Stimulated activated effector memory CD8-positive, alpha-beta T cell treated with anti-CD3 and anti-CD28 coated beads, Interleukin-12 subunit alpha, Interleukin-12 subunit beta, amount 100 ng/mL, for 72 hours (primary cell): Measurements from ENCODE around the gene SGPP2.
"Not testable (repeated sequence)": the region's sequence is repeated elsewhere in the genome, so short reads cannot be mapped to it uniquely, and the experiment has no call there.

Experiments used
- ATAC-seq: fragments of 150-1000 bp; cut with Tn5 transposase; 2 replicates; pipeline ENCODE4 v1.10.0; 2021
- DNase-seq, 2 donors: peaks; one replicate each; pipeline ENCODE4 v3.0.0; 2021 to 2022; ENCODE audit warnings: low spot score in 2 of 2
- H3K27ac Mint-ChIP-seq: one replicate; pipeline ENCODE4 v1.8.0; 2022; ENCODE audit warnings: mild to moderate bottlenecking, mixed read lengths
- H3K36me3 Mint-ChIP-seq: one replicate; pipeline ENCODE4 v1.8.0; 2022; ENCODE audit warnings: mild to moderate bottlenecking, mixed read lengths
- H3K4me1 Mint-ChIP-seq: one replicate; pipeline ENCODE4 v1.8.0; 2022; ENCODE audit warnings: mixed read lengths
- H3K4me3 Mint-ChIP-seq: one replicate; pipeline ENCODE4 v1.8.0; 2022; ENCODE audit warnings: mild to moderate bottlenecking, mixed read lengths
- H3K9me3 Mint-ChIP-seq: one replicate; pipeline ENCODE4 v1.8.0; 2022; ENCODE audit warnings: mixed read lengths

Gene SGPP2

DNA sequence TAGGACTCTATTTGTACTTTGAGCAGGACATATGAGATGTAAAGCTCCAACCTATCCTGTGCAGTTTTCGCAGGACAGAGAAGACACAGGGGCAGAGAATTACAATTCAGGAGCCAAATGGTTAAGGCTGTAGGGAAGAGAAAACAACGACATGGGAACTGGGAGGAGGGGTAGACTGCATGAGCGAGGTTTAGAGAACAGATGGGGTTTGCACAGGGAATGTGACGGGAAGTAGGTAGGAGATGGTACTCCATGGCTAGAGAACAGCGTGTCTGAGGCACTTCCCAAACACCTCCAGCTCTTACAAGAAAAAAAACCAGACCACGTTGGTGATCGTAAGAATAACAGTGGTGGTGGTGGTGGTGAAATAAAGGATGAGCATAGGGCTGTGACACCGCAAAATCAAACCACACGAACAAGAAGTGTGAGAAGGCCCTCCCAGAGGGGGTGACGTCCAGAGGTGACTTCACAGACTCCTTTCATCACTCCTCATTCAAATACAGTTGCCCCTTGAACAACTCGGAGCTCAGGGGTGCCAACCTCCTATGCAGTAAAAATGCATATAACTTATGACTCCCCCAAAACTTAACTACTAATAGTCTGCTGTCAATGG lies 138.9 kb downstream of the SGPP2 start:
- no peak overlapping the region for H3K4me3 Mint-ChIP-seq
- H3K9me3 Mint-ChIP-seq: no peaks in the 10 kb centered on the region
- peaks cover 5% of the 10 kb centered on the region for H3K4me1 Mint-ChIP-seq
- no peak overlapping the region for H3K27ac Mint-ChIP-seq
- peaks cover 20% of the 10 kb centered on the region for H3K36me3 Mint-ChIP-seq
- DNase-seq: no peak
- ATAC-seq: peak; percentile 50

DNA sequence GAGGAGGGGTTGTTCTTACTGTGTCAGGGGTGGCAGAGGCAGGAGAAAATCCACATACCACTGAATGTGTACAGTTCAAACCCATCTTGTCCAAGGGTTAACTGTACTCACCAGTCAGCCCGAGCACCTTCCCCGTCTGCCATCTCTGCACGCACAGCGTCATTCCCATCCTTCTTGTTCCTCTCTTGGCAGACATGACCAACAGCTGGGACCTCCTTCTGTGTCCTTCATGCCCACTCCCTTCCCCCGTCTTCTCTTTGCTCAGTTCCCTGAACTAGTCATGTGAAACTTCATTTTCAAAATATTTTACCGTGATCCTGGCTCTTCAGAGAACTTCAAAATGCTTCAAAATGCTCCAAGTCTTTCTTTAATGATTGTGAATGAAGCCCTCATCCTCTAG lies 139.6 kb downstream of the SGPP2 start:
- Mint-ChIP-seq H3K4me1 (peaks cover 5% of the 10 kb centered on the region), H3K9me3 (no peaks in the 10 kb centered on the region), H3K4me3 (no peak overlapping the region), H3K36me3 (peaks cover 27% of the 10 kb centered on the region), H3K27ac (no peak overlapping the region)
- DNase-seq (no peak), ATAC-seq (no peak)

DNA sequence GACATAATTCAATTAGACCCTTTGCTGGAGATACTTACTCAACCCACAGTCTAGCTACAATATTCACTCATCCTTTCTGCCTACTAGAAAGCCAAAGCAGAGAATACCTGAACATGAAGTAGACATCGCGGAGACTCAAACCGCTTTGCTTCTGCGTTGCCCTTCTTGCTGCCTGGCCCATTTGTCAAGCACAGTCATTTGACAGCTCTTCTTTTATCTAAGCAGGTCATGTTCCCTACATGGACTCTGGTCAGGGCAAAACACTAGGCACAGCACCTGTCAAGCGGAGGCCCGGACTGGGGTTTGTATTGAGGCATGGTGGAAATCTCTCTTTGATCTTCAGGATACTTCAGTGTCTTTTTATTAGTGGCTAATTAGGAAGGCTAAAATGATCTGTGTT lies 141.9 kb downstream of the SGPP2 start:
- Mint-ChIP-seq H3K27ac (no peak overlapping the region), H3K4me3 (no peak overlapping the region), H3K4me1 (peaks cover 5% of the 10 kb centered on the region), H3K36me3 (peaks cover 45% of the 10 kb centered on the region), H3K9me3 (no peaks in the 10 kb centered on the region)
- no peak for ATAC-seq
- DNase-seq: no peak

DNA sequence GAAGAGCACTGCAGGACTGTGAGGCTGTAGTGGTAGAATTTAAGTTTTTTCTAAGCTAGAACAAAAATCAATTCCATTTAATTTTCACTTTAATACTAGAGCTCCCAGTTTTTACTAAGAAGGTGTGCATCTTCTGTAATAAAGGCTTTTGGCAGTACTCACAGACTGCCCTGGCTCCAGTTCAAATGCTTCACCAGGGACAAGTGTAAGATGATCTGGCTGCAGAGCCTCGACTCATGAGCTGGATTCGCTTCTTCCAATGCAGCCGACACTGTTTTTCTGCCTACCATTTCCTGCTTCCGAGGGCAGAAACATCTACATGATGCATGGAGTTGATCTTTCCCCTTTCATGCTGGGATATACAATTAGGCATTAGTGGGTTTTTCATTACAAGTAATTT lies 144.5 kb downstream of the SGPP2 start:
- H3K4me3 Mint-ChIP-seq: no peak overlapping the region
- H3K9me3 Mint-ChIP-seq: no peaks in the 10 kb centered on the region
- H3K4me1 Mint-ChIP-seq: no peaks in the 10 kb centered on the region
- no peak for ATAC-seq
- H3K27ac Mint-ChIP-seq: no peak overlapping the region
- no peak for DNase-seq
- H3K36me3 Mint-ChIP-seq: peaks cover 63% of the 10 kb centered on the region

DNA sequence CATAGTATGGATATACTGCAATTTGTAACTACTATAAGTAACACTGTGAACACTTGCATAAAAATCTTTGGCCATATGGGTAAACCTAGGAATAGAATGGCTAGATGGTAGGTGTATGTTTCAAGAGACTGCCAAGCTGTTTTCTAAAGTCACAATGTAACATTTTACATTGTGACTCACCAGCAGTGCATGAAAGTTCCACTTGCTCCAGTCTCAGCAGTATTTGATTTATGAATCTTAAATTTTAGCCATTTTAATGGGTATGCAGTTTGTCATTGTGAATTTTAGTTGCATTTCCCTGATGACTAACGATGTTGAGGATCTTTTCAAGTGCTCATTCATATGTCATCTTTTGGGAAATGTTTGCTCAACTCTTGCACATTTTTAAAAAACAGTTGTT lies 145.5 kb downstream of the SGPP2 start:
- ATAC-seq: no peak
- Mint-ChIP-seq H3K27ac (no peak overlapping the region), H3K4me1 (no peaks in the 10 kb centered on the region)

DNA sequence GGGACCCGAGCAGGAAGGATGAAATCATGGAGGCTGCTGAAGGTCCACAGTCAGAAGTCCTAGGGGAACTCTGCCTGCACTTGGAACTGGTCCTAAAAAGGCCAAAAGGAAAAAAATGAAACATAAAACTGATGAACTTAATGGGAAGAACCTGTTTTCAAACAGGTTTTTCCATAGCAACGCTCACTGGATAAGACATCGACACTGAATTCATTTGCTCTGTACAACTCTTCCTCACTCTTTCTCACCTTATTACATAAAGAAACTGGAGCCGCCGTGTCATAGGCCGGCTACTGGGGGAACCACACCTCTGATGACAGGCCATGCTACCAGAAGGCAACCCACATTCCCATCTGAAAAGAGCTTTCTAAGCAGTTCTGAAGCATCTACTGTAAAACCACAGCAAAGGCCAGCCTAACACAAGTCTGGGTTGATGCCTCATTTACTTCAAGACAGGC lies 147.9 kb downstream of the SGPP2 start:
- ATAC-seq (no peak), DNase-seq (no peak)
- peaks cover 80% of the 10 kb centered on the region for H3K36me3 Mint-ChIP-seq
- H3K4me3 Mint-ChIP-seq: no peak overlapping the region
- H3K4me1 Mint-ChIP-seq: no peaks in the 10 kb centered on the region
- H3K27ac Mint-ChIP-seq: peak overlapping the region; percentile 58
- H3K9me3 Mint-ChIP-seq: no peaks in the 10 kb centered on the region

More for the DNA sequence above, 145.5 kb downstream of the SGPP2 start:
- H3K4me3 Mint-ChIP-seq: no peak overlapping the region
- no peak for DNase-seq
- no peaks in the 10 kb centered on the region for H3K9me3 Mint-ChIP-seq
- H3K36me3 Mint-ChIP-seq: peaks cover 72% of the 10 kb centered on the region

DNA sequence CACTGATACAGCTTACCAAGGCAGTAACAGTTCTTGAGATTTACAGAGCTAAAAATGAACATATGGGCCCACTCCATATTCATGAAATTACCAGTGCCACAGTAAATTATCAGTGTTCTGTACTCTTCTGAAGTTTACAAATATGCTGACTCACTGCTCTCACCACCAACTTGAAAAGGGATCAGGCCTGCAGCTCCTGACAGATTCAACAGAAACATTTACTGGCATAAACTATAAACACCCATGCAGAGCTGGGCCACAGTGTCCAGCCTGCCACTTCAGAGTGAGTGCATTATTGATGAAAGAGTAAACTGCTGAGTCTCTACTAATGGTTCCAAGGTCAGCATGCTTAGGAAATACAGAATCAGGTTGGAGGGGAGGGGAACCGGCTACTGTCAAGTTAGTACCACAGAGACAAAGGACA lies 148.4 kb downstream of the SGPP2 start:
- ATAC-seq (no peak), DNase-seq (no peak)
- Mint-ChIP-seq H3K36me3 (peaks cover 82% of the 10 kb centered on the region), H3K27ac (peak overlapping the region; percentile 58), H3K4me1 (no peaks in the 10 kb centered on the region), H3K9me3 (no peaks in the 10 kb centered on the region), H3K4me3 (no peak overlapping the region)

DNA sequence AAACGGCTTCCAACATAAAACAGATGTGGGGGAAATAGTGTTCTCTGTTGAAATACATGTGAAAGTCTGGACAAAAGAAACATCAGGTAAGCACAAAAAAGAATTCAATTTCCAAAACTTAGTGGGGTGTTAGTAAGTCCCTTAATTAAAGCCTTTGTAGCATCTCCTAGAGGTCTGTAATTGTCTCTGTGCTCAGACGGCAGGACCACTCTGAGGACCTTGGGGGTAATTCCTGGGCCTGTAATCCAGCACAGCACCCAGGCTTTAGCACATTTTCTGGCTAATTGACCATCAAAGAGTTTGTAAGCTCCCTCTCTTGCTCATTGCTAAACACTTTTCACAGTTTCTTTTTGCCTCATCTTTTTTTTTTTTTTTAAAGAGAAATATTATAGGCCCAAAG lies 151.3 kb downstream of the SGPP2 start:
- H3K36me3 Mint-ChIP-seq: peaks cover 75% of the 10 kb centered on the region
- H3K9me3 Mint-ChIP-seq: no peaks in the 10 kb centered on the region
- no peak overlapping the region for H3K27ac Mint-ChIP-seq
- ATAC-seq (no peak), DNase-seq (no peak)
- no peaks in the 10 kb centered on the region for H3K4me1 Mint-ChIP-seq
- H3K4me3 Mint-ChIP-seq: no peak overlapping the region

DNA sequence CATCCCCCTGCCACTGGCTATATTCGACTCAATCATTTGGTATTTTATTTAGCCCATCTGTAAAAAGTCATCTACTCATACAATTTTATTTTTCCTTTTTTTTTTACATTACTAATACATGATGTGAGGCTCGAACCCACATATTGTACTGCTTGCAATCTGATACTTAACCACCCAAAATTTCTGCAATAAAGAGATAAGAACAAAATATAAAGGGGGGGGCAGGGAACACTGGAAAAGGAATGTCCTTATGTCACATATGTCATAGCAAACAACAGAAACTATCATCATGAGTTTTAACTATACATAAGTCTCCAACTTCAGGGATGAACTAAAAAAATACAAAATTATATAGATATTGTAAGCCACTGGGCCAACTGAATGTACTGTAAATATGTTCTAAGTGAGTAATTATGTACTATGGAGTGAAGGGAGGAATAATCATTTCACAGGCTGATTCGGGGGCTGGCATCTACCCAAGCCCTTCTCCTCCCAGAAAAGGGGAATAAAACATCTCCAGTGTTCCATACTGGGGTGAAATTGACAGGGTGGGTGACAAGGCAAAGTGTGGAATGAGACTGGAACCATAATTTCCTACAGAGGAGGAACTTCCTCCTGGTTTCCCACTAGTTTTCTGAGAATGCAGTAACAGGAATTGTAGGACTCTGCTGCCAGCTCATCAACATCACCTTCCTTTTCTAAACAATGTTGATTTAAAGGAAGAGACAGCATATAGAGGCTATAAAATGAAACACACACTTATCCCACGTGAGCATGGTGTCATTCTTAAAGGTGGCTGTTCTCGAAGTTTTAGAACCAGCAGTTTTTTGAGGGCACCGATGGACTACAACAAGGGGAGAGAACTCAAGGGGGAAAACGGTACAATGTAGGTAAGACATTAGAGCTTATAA lies 152.1 kb downstream of the SGPP2 start:
- DNase-seq: no peak
- ATAC-seq: no peak
- Mint-ChIP-seq H3K4me3 (no peak overlapping the region), H3K4me1 (peaks cover 2% of the 10 kb centered on the region), H3K36me3 (peaks cover 71% of the 10 kb centered on the region), H3K27ac (no peak overlapping the region), H3K9me3 (no peaks in the 10 kb centered on the region)

DNA sequence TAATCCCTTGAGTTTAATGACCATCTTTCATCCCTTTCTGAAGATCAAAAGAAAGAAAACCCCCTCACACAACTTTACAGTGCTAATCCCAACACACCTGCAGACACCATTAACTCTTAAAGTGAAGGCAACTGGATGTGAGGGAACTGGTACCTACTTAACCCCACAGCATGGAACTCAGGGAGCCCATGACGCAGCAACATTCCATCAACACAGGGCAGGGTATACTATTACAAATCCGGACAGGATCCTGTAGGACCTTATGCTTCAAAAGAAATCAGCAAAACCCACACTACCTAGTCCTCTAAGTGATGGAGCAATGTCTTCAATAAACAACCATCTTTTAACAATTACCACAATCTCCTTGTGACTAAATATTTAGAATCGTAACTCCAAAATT lies 153.0 kb downstream of the SGPP2 start:
- Mint-ChIP-seq H3K4me1 (peaks cover 10% of the 10 kb centered on the region), H3K4me3 (no peak overlapping the region), H3K36me3 (peaks cover 62% of the 10 kb centered on the region), H3K27ac (peak overlapping the region; percentile 45), H3K9me3 (no peaks in the 10 kb centered on the region)
- ATAC-seq: no peak
- no peak for DNase-seq

DNA sequence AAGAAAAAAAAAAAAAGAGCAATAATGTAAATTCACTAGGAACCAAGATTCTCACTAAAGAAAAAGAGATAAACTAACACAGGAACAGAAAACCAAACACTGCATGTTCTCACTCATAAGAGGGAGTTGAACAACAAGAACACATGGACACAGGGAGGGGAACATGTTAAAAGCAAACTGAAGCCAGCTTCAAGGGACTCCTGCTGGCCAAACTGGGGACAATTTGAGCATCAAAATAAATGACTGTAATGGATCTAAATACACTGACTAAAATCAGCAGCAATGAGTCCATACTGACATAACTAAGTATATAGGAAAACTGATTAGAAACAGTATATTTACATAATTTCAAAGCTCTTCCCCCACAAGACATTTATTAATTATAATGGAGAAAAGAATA lies 158.6 kb downstream of the SGPP2 start:
- no peaks in the 10 kb centered on the region for H3K9me3 Mint-ChIP-seq
- H3K36me3 Mint-ChIP-seq: peaks cover 61% of the 10 kb centered on the region
- no peak overlapping the region for H3K27ac Mint-ChIP-seq
- ATAC-seq (no peak), DNase-seq (no peak)
- H3K4me1 Mint-ChIP-seq: peaks cover 30% of the 10 kb centered on the region
- H3K4me3 Mint-ChIP-seq: no peak overlapping the region

DNA sequence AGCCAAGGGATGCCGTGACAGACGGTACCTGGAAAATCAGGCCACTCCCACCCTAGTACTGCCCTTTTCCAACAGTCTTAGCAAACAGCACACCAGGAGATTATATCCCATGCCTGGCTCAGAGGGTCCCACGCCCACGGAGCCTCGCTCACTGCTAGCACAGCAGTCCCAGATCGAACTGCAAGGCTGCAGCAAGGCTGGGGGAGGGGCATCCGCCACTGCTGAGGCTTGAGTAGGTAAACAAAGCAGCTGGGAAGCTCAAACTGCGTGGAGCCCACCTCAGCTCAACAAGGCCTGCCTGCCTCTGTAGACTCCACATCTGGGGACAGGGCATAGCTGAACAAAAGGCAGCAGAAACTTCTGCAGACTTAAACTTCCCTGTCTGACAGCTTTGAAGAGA lies 160.2 kb downstream of the SGPP2 start:
- not testable (repeated sequence) for H3K4me3 Mint-ChIP-seq, H3K9me3 Mint-ChIP-seq, H3K27ac Mint-ChIP-seq, DNase-seq, ATAC-seq
- Mint-ChIP-seq H3K36me3 (peaks cover 49% of the 10 kb centered on the region), H3K4me1 (peaks cover 30% of the 10 kb centered on the region)

DNA sequence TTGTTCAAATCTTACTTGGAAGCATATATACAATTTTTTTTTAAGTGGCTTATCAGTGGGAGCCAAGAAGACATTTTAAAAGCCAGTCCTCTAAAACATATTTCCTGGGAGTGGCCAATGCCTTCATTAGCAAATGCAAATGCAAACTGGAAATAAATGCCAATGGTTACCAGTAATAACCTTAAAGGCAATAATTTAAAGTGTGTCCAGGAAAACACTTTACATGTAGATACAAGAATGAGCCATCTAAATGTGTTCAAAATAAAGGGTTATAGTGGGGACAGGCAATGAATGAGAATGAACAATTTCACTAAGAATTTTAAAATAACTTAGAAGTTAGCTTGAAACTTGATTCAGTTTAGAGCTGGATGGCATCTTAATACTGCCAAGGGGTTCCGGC lies 167.3 kb downstream of the SGPP2 start:
- Mint-ChIP-seq H3K4me1 (peaks cover 10% of the 10 kb centered on the region), H3K36me3 (peaks cover 61% of the 10 kb centered on the region), H3K9me3 (no peaks in the 10 kb centered on the region), H3K4me3 (no peak overlapping the region), H3K27ac (no peak overlapping the region)
- ATAC-seq: no peak
- DNase-seq: no peak

DNA sequence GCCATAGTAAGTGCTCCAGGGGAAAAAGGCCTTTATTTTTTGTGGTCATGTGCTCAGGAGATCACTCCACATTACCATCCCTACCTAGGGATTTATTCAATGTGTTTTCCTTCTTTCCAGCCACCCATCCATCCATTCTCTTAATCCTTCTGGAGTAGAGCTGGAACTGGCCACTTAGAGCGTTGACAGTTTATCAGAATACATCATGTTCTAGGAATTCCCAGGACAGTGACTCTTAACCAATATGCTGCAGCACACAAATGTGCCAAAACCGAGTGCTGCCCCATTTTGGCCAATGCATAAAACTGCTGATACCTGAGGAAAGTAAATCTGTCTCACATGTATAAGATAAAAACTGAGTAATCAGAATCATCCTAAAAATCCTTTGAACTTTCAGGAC lies 167.8 kb downstream of the SGPP2 start:
- Mint-ChIP-seq H3K4me1 (peaks cover 5% of the 10 kb centered on the region), H3K4me3 (no peak overlapping the region), H3K27ac (no peak overlapping the region), H3K36me3 (peaks cover 62% of the 10 kb centered on the region), H3K9me3 (no peaks in the 10 kb centered on the region)
- no peak for DNase-seq
- no peak for ATAC-seq

DNA sequence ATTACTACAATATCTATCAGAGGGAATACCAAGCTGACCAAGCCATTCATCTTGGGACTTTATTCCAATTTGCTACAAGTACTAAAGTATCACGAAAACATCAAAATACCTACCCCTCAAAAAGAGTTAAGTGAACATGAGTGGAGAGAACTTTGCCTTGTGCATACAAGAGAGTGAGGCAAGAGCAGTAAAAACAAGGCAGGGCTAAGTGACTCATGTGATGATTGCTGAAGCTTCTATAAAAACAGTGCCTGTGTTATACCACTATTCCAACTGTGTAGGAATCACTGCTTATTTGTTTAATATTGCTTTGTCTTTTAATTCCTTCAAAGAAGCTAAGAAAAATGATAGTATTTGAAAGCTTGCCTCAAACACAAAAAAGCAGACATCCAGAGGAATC lies 170.3 kb downstream of the SGPP2 start:
- ATAC-seq (no peak), DNase-seq (no peak)
- H3K9me3 Mint-ChIP-seq: no peaks in the 10 kb centered on the region
- peaks cover 86% of the 10 kb centered on the region for H3K36me3 Mint-ChIP-seq
- H3K27ac Mint-ChIP-seq: no peak overlapping the region
- no peaks in the 10 kb centered on the region for H3K4me1 Mint-ChIP-seq
- H3K4me3 Mint-ChIP-seq: no peak overlapping the region

DNA sequence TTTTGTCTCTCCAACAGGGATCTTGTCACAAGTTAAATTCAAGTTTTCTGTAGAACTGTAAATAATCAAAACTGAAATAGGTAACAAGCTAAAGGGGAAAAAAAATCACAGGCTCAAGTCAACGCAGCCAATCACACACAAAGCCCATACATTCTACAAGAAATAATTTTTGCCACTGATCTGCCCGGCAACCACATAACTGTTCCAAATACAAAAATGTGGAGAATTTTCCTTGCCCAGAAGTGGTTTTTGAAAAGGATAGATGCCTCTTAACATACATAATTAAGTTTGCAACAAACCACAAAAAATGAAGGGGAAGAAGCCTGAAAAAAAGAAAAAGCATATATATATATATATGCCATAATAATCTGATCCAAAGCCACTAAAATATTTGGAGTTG lies 171.2 kb downstream of the SGPP2 start:
- no peaks in the 10 kb centered on the region for H3K4me1 Mint-ChIP-seq
- ATAC-seq: no peak
- no peak overlapping the region for H3K4me3 Mint-ChIP-seq
- H3K36me3 Mint-ChIP-seq: peaks cover 88% of the 10 kb centered on the region
- DNase-seq: no peak
- H3K27ac Mint-ChIP-seq: no peak overlapping the region
- H3K9me3 Mint-ChIP-seq: no peaks in the 10 kb centered on the region
